ENCODE data around the gene CARMIL1. TPM values are rescaled to one million over a fixed set of nuclear protein-coding genes. Genes with fewer than 3 reads are reported as not detected.

CARMIL1 gene
- total and polyA plus RNA-seq, 11 donors = 2.4 to 9.1 (median 5.3) TPM

GRCh38 chr6:25623879-25624278 is 344.7 kb downstream of the CARMIL1 start:
- TF ChIP-seq CTCF (IDR thresholded peaks at IDR 0.05) (no peak), POLR2A (IDR thresholded peaks at IDR 0.05) (no peak)
- intact Hi-C loops (cut with DNase I) = no loop called here

GRCh38 chr6:25627001-25627400 is 347.8 kb downstream of the CARMIL1 start:
- Histone ChIP-seq H3K4me3 (no peak overlapping the region), H3K27ac (no peak overlapping the region), H3K27me3 (peaks cover 0 to 16% (median 0%) of the 10 kb centered on the region in 9 donors), H3K9me3 (no peaks in the 10 kb centered on the region), H3K36me3 (no peaks in the 10 kb centered on the region), H3K4me1 (no peaks in the 10 kb centered on the region)
- no peak for DNase-seq
- ATAC-seq = no peak
- 61 to 74% (median 73%) methylated on average over 3 of the region's 3 CpGs for WGBS, 4 donors
- intact Hi-C loops (cut with DNase I) = no loop called here
- TF ChIP-seq POLR2A (IDR thresholded peaks at IDR 0.05) = no peak

More at GRCh38 chr6:25623879-25624278, 344.7 kb downstream of the CARMIL1 start:
- no peak overlapping the region for H3K27ac ChIP-seq
- peaks cover 0 to 6% (median 0%) of the 10 kb centered on the region in 9 donors for H3K27me3 ChIP-seq
- no peaks in the 10 kb centered on the region for H3K9me3 ChIP-seq
- H3K36me3 ChIP-seq = peaks cover 0 to 8% (median 0%) of the 10 kb centered on the region in 9 donors
- no peaks in the 10 kb centered on the region for H3K4me1 ChIP-seq
- 68 to 80% (median 74%) methylated on average over 1 of the region's 1 CpG for WGBS, 4 donors
- DNase-seq (no peak), ATAC-seq (no peak)
- no peak overlapping the region for H3K4me3 ChIP-seq

- H3K4me3 ChIP-seq = no peak overlapping the region
- intact Hi-C loops (cut with DNase I) = no loop called here
- peaks cover 0 to 20% (median 0%) of the 10 kb centered on the region in 9 donors for H3K27me3 ChIP-seq
- 81 to 86% (median 84%) methylated on average over 4 of the region's 4 CpGs for WGBS, 4 donors
- ATAC-seq (no peak), DNase-seq (no peak)
- TF ChIP-seq CTCF (IDR thresholded peaks at IDR 0.05) (no peak), POLR2A (IDR thresholded peaks at IDR 0.05) (no peak)
- H3K27ac ChIP-seq = no peak overlapping the region
- no peaks in the 10 kb centered on the region for H3K36me3 ChIP-seq
- H3K4me1 ChIP-seq = no peaks in the 10 kb centered on the region
- H3K9me3 ChIP-seq = no peaks in the 10 kb centered on the region
Observed at GRCh38 chr6:25628471-25629197, 349.5 kb downstream of the CARMIL1 start.

- no peak for ATAC-seq
- intact Hi-C loops (cut with DNase I) = no loop called here
Observed at GRCh38 chr6:25629198-25629576, 350.0 kb downstream of the CARMIL1 start.

More at GRCh38 chr6:25629198-25629576, 350.0 kb downstream of the CARMIL1 start:
- no peak for DNase-seq
- no peaks in the 10 kb centered on the region for H3K4me1 ChIP-seq
- no peaks in the 10 kb centered on the region for H3K9me3 ChIP-seq
- no peaks in the 10 kb centered on the region for H3K36me3 ChIP-seq
- peaks cover 0 to 20% (median 0%) of the 10 kb centered on the region in 9 donors for H3K27me3 ChIP-seq
- no peak overlapping the region for H3K4me3 ChIP-seq
- WGBS, 4 donors = 34 to 53% (median 46%) methylated on average over 4 of the region's 4 CpGs
- no peak overlapping the region for H3K27ac ChIP-seq
- TF ChIP-seq CTCF (IDR thresholded peaks at IDR 0.05) (no peak), POLR2A (IDR thresholded peaks at IDR 0.05) (no peak)

Measured in heart left ventricle (tissue), 16 donors.